Motor neuron (in vitro differentiated cells): ENCODE data around the gene PIAS2. TPM values are rescaled to one million over a fixed set of nuclear protein-coding genes. Genes with fewer than 3 reads are reported as not detected.
"Not testable (repeated sequence)": the region's sequence is repeated elsewhere in the genome, so short reads cannot be mapped to it uniquely, and the experiment has no call there.

ENCODE experiments used
- ATAC-seq, 8 experiments: fragments of 200-7000 bp; cut with Tn5 transposase; replicated peaks in 6 of 8; 2 replicates each; pipeline ENCODE4 v1.8.0; 2021; ENCODE audit warnings: mild to moderate bottlenecking in 8 of 8, moderate library complexity in 8 of 8
- H3K27ac ChIP-seq, 2 donors: fragments of 250-450 bp; sonication (Bioruptor Pico); 2 replicates each; pipeline ENCODE4 v1.9.0; 2021; ENCODE audit warnings: antibody characterized with exemption in 2 of 2, mild to moderate bottlenecking in 2 of 2, moderate library complexity in 1 of 2
- H3K4me1 ChIP-seq, 2 donors: fragments of 250-450 bp; sonication (Bioruptor Pico); replicated peaks in 1 of 2; 2 replicates each; pipeline ENCODE4 v1.6.1; 2021; ENCODE audit warnings: antibody characterized with exemption in 2 of 2, mild to moderate bottlenecking in 2 of 2, moderate library complexity in 1 of 2
- H3K4me3 ChIP-seq, 5 donors: fragments of 250-450 bp; sonication (Bioruptor Pico); 2 replicates each; pipeline ENCODE4 v1.9.0; 2021; ENCODE audit warnings: antibody characterized with exemption in 5 of 5, mild to moderate bottlenecking in 5 of 5, moderate library complexity in 4 of 5
- WGBS, 10 experiments: fragments of 450-650 bp; shearing (Covaris generic); methylation state at CpG; one replicate each; pipeline ENCODE4 v1.0.0; 2022; 5-methylcytosine and 5-hydroxymethylcytosine counted together
- in situ Hi-C, 9 experiments: fragments of 400-800 bp; cut with MboI; loops; one replicate each; pipeline ENCODE4 v1.15.0; 2021; ENCODE audit warnings: low sequenced_read_pairs in 9 of 9, low pct_unique_long_range_greater_than_20kb in 2 of 9; ENCODE audit not compliant: unreplicated experiment in 9 of 9
- total RNA-seq, 8 experiments: library from RNA; unstranded; fragments of 300-600 nt; gene quantifications; 2 replicates each; pipeline versions ENCODE4 v1.2.3 to v1.2.4, GENCODE V29; 2022

Gene PIAS2
- total RNA-seq, 8 experiments from 2014 or later = 15.4 to 37.5 (median 19.9) TPM

GRCh38 chr18:46849007-46849406 is 68.3 kb downstream of the PIAS2 start:
- no peak for ATAC-seq
- H3K27ac ChIP-seq = no peak overlapping the region
- H3K4me1 ChIP-seq = no peaks in the 10 kb centered on the region
- no peak overlapping the region for H3K4me3 ChIP-seq
- in situ Hi-C loops = no loop called here

- in situ Hi-C loops = no loop called here
- no peak for ATAC-seq
- WGBS, 10 experiments = 80 to 100% (median 100%) methylated on average over 1 of the region's 1 CpG; no CpG with 5 or more reads in 3 of the 10 experiments
- no peaks in the 10 kb centered on the region for H3K4me1 ChIP-seq
- no peak overlapping the region for H3K27ac ChIP-seq
- no peak overlapping the region for H3K4me3 ChIP-seq
Measured at GRCh38 chr18:46843372-46843771, 73.9 kb downstream of the PIAS2 start.

GRCh38 chr18:46842583-46842982 is 74.7 kb downstream of the PIAS2 start:
- WGBS, 10 experiments = 73 to 100% (median 89%) methylated on average over 1 to 5 of the region's 5 CpGs; no CpG with 5 or more reads in 1 of the 10 experiments
- no peak overlapping the region for H3K27ac ChIP-seq
- in situ Hi-C loops = no loop called here
- no peak overlapping the region for H3K4me3 ChIP-seq
- no peaks in the 10 kb centered on the region for H3K4me1 ChIP-seq
- ATAC-seq = no peak

GRCh38 chr18:46833899-46834298 is 83.4 kb downstream of the PIAS2 start:
- H3K27ac ChIP-seq = no peak overlapping the region
- ATAC-seq = no peak
- H3K4me3 ChIP-seq = no peak overlapping the region
- peaks cover 0 to 12% of the 10 kb centered on the region in 2 donors for H3K4me1 ChIP-seq
- in situ Hi-C loops = no loop called here
- 100% methylated on average over 1 of the region's 1 CpG; no CpG with 5 or more reads in 3 of the 10 experiments for WGBS, 10 experiments

GRCh38 chr18:46832849-46833248 is 84.5 kb downstream of the PIAS2 start:
- in situ Hi-C loops = no loop called here
- peak in 1 of 8 experiments; percentile 42 for ATAC-seq
- H3K27ac ChIP-seq = no peak overlapping the region
- no peak overlapping the region for H3K4me3 ChIP-seq
- peaks cover 0 to 20% of the 10 kb centered on the region in 2 donors for H3K4me1 ChIP-seq
- whole genome bisulfite sequencing, 10 experiments = 83 to 100% (median 97%) methylated on average over 1 to 2 of the region's 2 CpGs; no CpG with 5 or more reads in 2 of the 10 experiments

- WGBS, 10 experiments = 89 to 100% (median 97%) methylated on average over 2 to 5 of the region's 5 CpGs; no CpG with 5 or more reads in 1 of the 10 experiments
- ATAC-seq, in situ Hi-C loops, H3K4me3 ChIP-seq, H3K27ac ChIP-seq: not testable (repeated sequence)
- H3K4me1 ChIP-seq = peaks cover 0 to 21% of the 10 kb centered on the region in 2 donors
Measured at GRCh38 chr18:46832422-46832821, 84.9 kb downstream of the PIAS2 start.

- Histone ChIP-seq H3K27ac (no peak overlapping the region), H3K4me3 (no peak overlapping the region), H3K4me1 (peaks cover 0 to 21% of the 10 kb centered on the region in 2 donors)
- no peak for ATAC-seq
- in situ Hi-C loops = no loop called here
Measured at GRCh38 chr18:46831434-46831833, 85.9 kb downstream of the PIAS2 start.

GRCh38 chr18:46830633-46831032 is 86.7 kb downstream of the PIAS2 start:
- peaks cover 0 to 21% of the 10 kb centered on the region in 2 donors for H3K4me1 ChIP-seq
- ATAC-seq = no peak
- no peak overlapping the region for H3K4me3 ChIP-seq
- H3K27ac ChIP-seq = no peak overlapping the region
- in situ Hi-C loops = no loop called here

- peak in 1 of 8 experiments; percentile 14 for ATAC-seq
- WGBS, 10 experiments = 36 to 100% (median 84%) methylated on average over 1 of the region's 1 CpG; no CpG with 5 or more reads in 1 of the 10 experiments
- Histone ChIP-seq H3K4me1 (peaks cover 0 to 21% of the 10 kb centered on the region in 2 donors), H3K27ac (no peak overlapping the region), H3K4me3 (no peak overlapping the region)
- in situ Hi-C loops = no loop called here
Measured at GRCh38 chr18:46829947-46830346, 87.4 kb downstream of the PIAS2 start.

- in situ Hi-C loops = no loop called here
- Histone ChIP-seq H3K4me1 (peaks cover 0 to 21% of the 10 kb centered on the region in 2 donors), H3K27ac (no peak overlapping the region), H3K4me3 (no peak overlapping the region)
- ATAC-seq = peak in 3 of 8 experiments; percentile 42 to 94 (median 48)
- 45 to 100% (median 67%) methylated on average over 1 to 4 of the region's 4 CpGs; no CpG with 5 or more reads in 1 of the 10 experiments for WGBS, 10 experiments
Measured at GRCh38 chr18:46829531-46829930, 87.8 kb downstream of the PIAS2 start.

GRCh38 chr18:46821856-46822711 is 95.2 kb downstream of the PIAS2 start:
- no peak for ATAC-seq
- in situ Hi-C loops = no loop called here
- Histone ChIP-seq H3K4me3 (no peak overlapping the region), H3K4me1 (no peaks in the 10 kb centered on the region), H3K27ac (no peak overlapping the region)
- WGBS, 10 experiments = 75 to 100% (median 97%) methylated on average over 1 to 3 of the region's 3 CpGs; no CpG with 5 or more reads in 1 of the 10 experiments

- in situ Hi-C loops = no loop called here
- 90 to 100% (median 94%) methylated on average over 1 to 6 of the region's 6 CpGs; no CpG with 5 or more reads in 1 of the 10 experiments for WGBS, 10 experiments
- Histone ChIP-seq H3K4me3 (no peak overlapping the region), H3K27ac (no peak overlapping the region), H3K4me1 (no peaks in the 10 kb centered on the region)
- no peak for ATAC-seq
Measured at GRCh38 chr18:46820863-46821262, 96.4 kb downstream of the PIAS2 start.

GRCh38 chr18:46815661-46816060 is 101.6 kb downstream of the PIAS2 start:
- Histone ChIP-seq H3K27ac (no peak overlapping the region), H3K4me3 (no peak overlapping the region), H3K4me1 (no peaks in the 10 kb centered on the region)
- ATAC-seq = no peak
- in situ Hi-C loops = no loop called here
- WGBS, 10 experiments = 80 to 100% (median 94%) methylated on average over 1 to 6 of the region's 6 CpGs; no CpG with 5 or more reads in 1 of the 10 experiments

- in situ Hi-C loops = no loop called here
- Histone ChIP-seq H3K4me3 (no peak overlapping the region), H3K27ac (no peak overlapping the region), H3K4me1 (no peaks in the 10 kb centered on the region)
- 63 to 100% (median 87%) methylated on average over 1 to 4 of the region's 4 CpGs for WGBS, 10 experiments
- no peak for ATAC-seq
Measured at GRCh38 chr18:46814399-46814798, 102.9 kb downstream of the PIAS2 start.
